ENCODE measurements around the gene IL12RB2. TPM values are rescaled to one million over a fixed set of nuclear protein-coding genes. Genes with fewer than 3 reads are reported as not detected.

The IL12RB2 gene
- total RNA-seq, 1 experiment from 2014 or later: not detected

- Histone ChIP-seq H3K27ac (ENCODE audit: low read length) (no peak overlapping the region), H3F3A (ENCODE audit: low read length, unreplicated experiment) (no peaks in the 10 kb centered on the region), H3K9me2 (replicated peaks; ENCODE audit: low read length) (no peaks in the 10 kb centered on the region), H2AFZ (ENCODE audit: low read length) (no peak overlapping the region), H4K20me1 (ENCODE audit: low read length) (no peaks in the 10 kb centered on the region), H3K4me1 (ENCODE audit: insufficient read depth, low read length) (no peaks in the 10 kb centered on the region), H3K9ac (ENCODE audit: low read length) (no peak overlapping the region), H3K36me3 (ENCODE audit: low read depth, low read length) (no peaks in the 10 kb centered on the region), H3K79me2 (ENCODE audit: low read length) (no peaks in the 10 kb centered on the region), H3K4me2 (ENCODE audit: low read length) (no peak overlapping the region), H3K4me3 (ENCODE audit: low read length) (no peak overlapping the region), H3K27me3 (ENCODE audit: low read length) (no peaks in the 10 kb centered on the region), H3K9me3 (ENCODE audit: low read length) (no peaks in the 10 kb centered on the region)
- TF ChIP-seq EZH2 (IDR thresholded peaks at IDR 0.05; ENCODE audit: low read length, unreplicated experiment) (no peak), EZH2phosphoT487 (IDR thresholded peaks at IDR 0.05; ENCODE audit: borderline replicate concordance, low read length) (no peak), CTCF (conservative IDR thresholded peaks at IDR 0.05; ENCODE audit: low read depth, low read length) (no peak)
- ChIA-PET CTCF (no interaction called here), POLR2A (ENCODE audit: unreplicated experiment) (no interaction called here)
- ATAC-seq: no peak
- BruUV-seq (replicated peaks): no TSS peak
- intact Hi-C loops (cut with micrococcal nuclease): no loop called here
- DNase-seq: peak; percentile 47
These were observed 21.7 kb upstream of the IL12RB2 start for GRCh38 chr1:67285780-67286488.

- ChIA-PET POLR2A (ENCODE audit: unreplicated experiment) (no interaction called here), CTCF (no interaction called here)
- no peaks in the 10 kb centered on the region for H3K79me2 ChIP-seq (ENCODE audit: low read length)
- DNase-seq (no peak), ATAC-seq (no peak)
- TF ChIP-seq CTCF (conservative IDR thresholded peaks at IDR 0.05; ENCODE audit: low read depth, low read length) (no peak), EZH2phosphoT487 (IDR thresholded peaks at IDR 0.05; ENCODE audit: borderline replicate concordance, low read length) (no peak), EZH2 (IDR thresholded peaks at IDR 0.05; ENCODE audit: low read length, unreplicated experiment) (no peak)
- no peak overlapping the region for H3K27ac ChIP-seq (ENCODE audit: low read length)
- no peaks in the 10 kb centered on the region for H4K20me1 ChIP-seq (ENCODE audit: low read length)
- H3K9me2 ChIP-seq (replicated peaks; ENCODE audit: low read length): no peaks in the 10 kb centered on the region
- no peaks in the 10 kb centered on the region for H3F3A ChIP-seq (ENCODE audit: low read length, unreplicated experiment)
- no peaks in the 10 kb centered on the region for H3K9me3 ChIP-seq (ENCODE audit: low read length)
- no peaks in the 10 kb centered on the region for H3K27me3 ChIP-seq (ENCODE audit: low read length)
- intact Hi-C loops (cut with micrococcal nuclease): no loop called here
- no peak overlapping the region for H3K4me2 ChIP-seq (ENCODE audit: low read length)
- no TSS peak for BruUV-seq (replicated peaks)
- no peaks in the 10 kb centered on the region for H3K36me3 ChIP-seq (ENCODE audit: low read depth, low read length)
- H3K4me3 ChIP-seq (ENCODE audit: low read length): no peak overlapping the region
- peaks cover 7% of the 10 kb centered on the region for H3K4me1 ChIP-seq (ENCODE audit: insufficient read depth, low read length)
- no peak overlapping the region for H3K9ac ChIP-seq (ENCODE audit: low read length)
- no peak overlapping the region for H2AFZ ChIP-seq (ENCODE audit: low read length)
These were observed 17.4 kb upstream of the IL12RB2 start for GRCh38 chr1:67290236-67290635.

- Histone ChIP-seq H4K20me1 (ENCODE audit: low read length) (no peaks in the 10 kb centered on the region), H3K9ac (ENCODE audit: low read length) (no peak overlapping the region), H2AFZ (ENCODE audit: low read length) (no peak overlapping the region), H3K27me3 (ENCODE audit: low read length) (no peaks in the 10 kb centered on the region), H3K4me1 (ENCODE audit: insufficient read depth, low read length) (peaks cover 7% of the 10 kb centered on the region), H3K9me2 (replicated peaks; ENCODE audit: low read length) (no peaks in the 10 kb centered on the region), H3F3A (ENCODE audit: low read length, unreplicated experiment) (no peaks in the 10 kb centered on the region), H3K27ac (ENCODE audit: low read length) (no peak overlapping the region), H3K9me3 (ENCODE audit: low read length) (no peaks in the 10 kb centered on the region), H3K79me2 (ENCODE audit: low read length) (no peaks in the 10 kb centered on the region), H3K4me2 (ENCODE audit: low read length) (no peak overlapping the region), H3K4me3 (ENCODE audit: low read length) (no peak overlapping the region), H3K36me3 (ENCODE audit: low read depth, low read length) (no peaks in the 10 kb centered on the region)
- DNase-seq (no peak), ATAC-seq (no peak)
- BruUV-seq (replicated peaks): no TSS peak
- intact Hi-C loops (cut with micrococcal nuclease): no loop called here
- ChIA-PET POLR2A (ENCODE audit: unreplicated experiment) (no interaction called here), CTCF (no interaction called here)
- no peak for TF ChIP-seq CTCF (conservative IDR thresholded peaks at IDR 0.05; ENCODE audit: low read depth, low read length)
- TF ChIP-seq EZH2 (IDR thresholded peaks at IDR 0.05; ENCODE audit: low read length, unreplicated experiment): no peak
- no peak for TF ChIP-seq EZH2phosphoT487 (IDR thresholded peaks at IDR 0.05; ENCODE audit: borderline replicate concordance, low read length)
These were observed 12.6 kb upstream of the IL12RB2 start for GRCh38 chr1:67294836-67295617.
